ENCODE data around the gene CENPX. TPM values are rescaled to one million over a fixed set of nuclear protein-coding genes. Genes with fewer than 3 reads are reported as not detected.

CENPX gene
- total RNA-seq, 1 experiment from 2014 or later: 77.9 TPM

GRCh38 chr17:81993729-81994592 lies 28.7 kb downstream of the CENPX start:
- Histone ChIP-seq H3K4me2 (ENCODE audit: insufficient read depth, insufficient read length, low read length) (no peak overlapping the region), H3K27ac (ENCODE audit: insufficient read length, low read depth, low read length) (no peak overlapping the region)

More at GRCh38 chr17:81993729-81994592, 28.7 kb downstream of the CENPX start:
- WGBS (ENCODE audit: extremely low coverage, insufficient read length, low lambda C conversion rate): no CpG with 5 or more reads among the region's 37 CpGs
- Histone ChIP-seq H3K27me3 (ENCODE audit: insufficient read depth, low read length) (no peaks in the 10 kb centered on the region), H3K9ac (ENCODE audit: extremely low read depth, insufficient read length, low read length) (no peak overlapping the region), H2BK5ac (ENCODE audit: insufficient read length, low read length) (no peak overlapping the region), H3K14ac (ENCODE audit: insufficient read depth, low read length) (no peak overlapping the region; the same call in 1 of the 2 replicates), H2AK5ac (ENCODE audit: insufficient read length, low read length) (no peak overlapping the region), H3K56ac (ENCODE audit: insufficient read length, low read depth, low read length) (no peak overlapping the region), H2BK15ac (ENCODE audit: low read depth, low read length) (no peak overlapping the region), H3K23me2 (ENCODE audit: insufficient read length, low read depth, low read length, poor library complexity, severe bottlenecking) (no peaks in the 10 kb centered on the region), H3K79me2 (ENCODE audit: insufficient read depth, low read length) (no peaks in the 10 kb centered on the region), H3K18ac (ENCODE audit: insufficient read length, low read depth, low read length) (no peak overlapping the region), H4K20me1 (ENCODE audit: control insufficient read depth, insufficient read depth, insufficient read length) (no peaks in the 10 kb centered on the region), H4K8ac (replicated peaks; ENCODE audit: insufficient read length, low read depth, low read length) (no peak overlapping the region), H3K4ac (ENCODE audit: low read depth, low read length) (no peak overlapping the region), H2BK120ac (ENCODE audit: low read depth, low read length, poor library complexity, severe bottlenecking) (no peak overlapping the region), H2BK20ac (ENCODE audit: low read depth, low read length, poor library complexity, severe bottlenecking) (no peak overlapping the region), H3K9me3 (ENCODE audit: control insufficient read depth, low read depth, low read length) (no peaks in the 10 kb centered on the region), H4K91ac (ENCODE audit: insufficient read length, low read depth, low read length) (no peak overlapping the region), H3K79me1 (ENCODE audit: insufficient read depth, low read depth, low read length, poor library complexity, severe bottlenecking) (no peaks in the 10 kb centered on the region), H4K5ac (ENCODE audit: insufficient read length, low read depth, low read length) (no peak overlapping the region), H3T11ph (ENCODE audit: low read length) (no peak overlapping the region), H3K23ac (ENCODE audit: insufficient read length, low read depth, low read length) (no peak overlapping the region), H3K4me1 (ENCODE audit: insufficient read depth, low read length) (no peaks in the 10 kb centered on the region; the same call in 1 of the 2 replicates), H2BK12ac (ENCODE audit: insufficient read length, low read depth, low read length) (no peak overlapping the region), H2AFZ (ENCODE audit: low read length) (no peak overlapping the region)
- H3K9me3 Mint-ChIP-seq: no peaks in the 10 kb centered on the region
- H3K4me3 Mint-ChIP-seq: no peak overlapping the region
- peak overlapping the region; percentile 13 to 25 (median 17); a peak in 2 of 7 replicates for H3K27ac Mint-ChIP-seq
- H3K4me1 Mint-ChIP-seq: peaks cover 21 to 37% of the 10 kb centered on the region in 2 experiments
- no peak for DNase-seq
- no peak for TF ChIP-seq CTCF (conservative IDR thresholded peaks at IDR 0.05)
- H3K27me3 Mint-ChIP-seq (ENCODE audit: low read depth): no peaks in the 10 kb centered on the region
- peaks cover 0 to 18% (median 17%) of the 10 kb centered on the region in 3 experiments; a peak in 6 of 7 replicates for H3K36me3 Mint-ChIP-seq (ENCODE audit: insufficient read depth in 1 of 3, low read depth in 3 of 3)

Measured in H9 (cell line).